ENCODE results near the gene SLBP.

The SLBP gene

GRCh38 chr4:1751155-1751918 lies 39.2 kb upstream of the SLBP start:
- peaks cover 18% of the 10 kb centered on the region for H3K27me3 ChIP-seq
- TF ChIP-seq CTCF (IDR thresholded peaks at IDR 0.05), result no peak
- no peaks in the 10 kb centered on the region for H3K9me3 ChIP-seq
- H3K36me3 ChIP-seq, result no peaks in the 10 kb centered on the region
- no peak overlapping the region for H3K27ac ChIP-seq
- H3K4me3 ChIP-seq (ENCODE audit: low read depth in 1 of 2, low read length in 1 of 2), result no peak overlapping the region
- H3K4me1 ChIP-seq (ENCODE audit: control insufficient read depth in 1 of 2, insufficient read depth in 1 of 2, low read depth in 1 of 2, low read length in 1 of 2), result peaks cover 0 to 12% of the 10 kb centered on the region in 2 experiments

- H3K36me3 ChIP-seq, result peaks cover 3% of the 10 kb centered on the region
- H3K4me3 ChIP-seq (ENCODE audit: low read depth in 1 of 2, low read length in 1 of 2), result no peak overlapping the region
- TF ChIP-seq CTCF (IDR thresholded peaks at IDR 0.05), result no peak
- no peak overlapping the region for H3K27ac ChIP-seq
- no peaks in the 10 kb centered on the region for H3K9me3 ChIP-seq
- peaks cover 0 to 12% of the 10 kb centered on the region in 2 experiments for H3K4me1 ChIP-seq (ENCODE audit: control insufficient read depth in 1 of 2, insufficient read depth in 1 of 2, low read depth in 1 of 2, low read length in 1 of 2)
- peaks cover 18% of the 10 kb centered on the region for H3K27me3 ChIP-seq
Observed at GRCh38 chr4:1750381-1751154, 38.4 kb upstream of the SLBP start.

- H3K27me3 ChIP-seq, result peaks cover 18% of the 10 kb centered on the region
- TF ChIP-seq CTCF (IDR thresholded peaks at IDR 0.05), result no peak
- H3K4me3 ChIP-seq (ENCODE audit: low read depth in 1 of 2, low read length in 1 of 2), result no peak overlapping the region
- peaks cover 0 to 12% of the 10 kb centered on the region in 2 experiments for H3K4me1 ChIP-seq (ENCODE audit: control insufficient read depth in 1 of 2, insufficient read depth in 1 of 2, low read depth in 1 of 2, low read length in 1 of 2)
- H3K36me3 ChIP-seq, result peaks cover 11% of the 10 kb centered on the region
- H3K27ac ChIP-seq, result no peak overlapping the region
- H3K9me3 ChIP-seq, result no peaks in the 10 kb centered on the region
Observed at GRCh38 chr4:1749826-1750225, 37.7 kb upstream of the SLBP start.

GRCh38 chr4:1749370-1749769 lies 37.3 kb upstream of the SLBP start:
- H3K27me3 ChIP-seq, result peaks cover 18% of the 10 kb centered on the region
- no peak for TF ChIP-seq CTCF (IDR thresholded peaks at IDR 0.05)
- no peak overlapping the region for H3K27ac ChIP-seq
- H3K4me3 ChIP-seq (ENCODE audit: low read depth in 1 of 2, low read length in 1 of 2), result no peak overlapping the region
- peaks cover 0 to 12% of the 10 kb centered on the region in 2 experiments for H3K4me1 ChIP-seq (ENCODE audit: control insufficient read depth in 1 of 2, insufficient read depth in 1 of 2, low read depth in 1 of 2, low read length in 1 of 2)
- peaks cover 15% of the 10 kb centered on the region for H3K36me3 ChIP-seq
- no peaks in the 10 kb centered on the region for H3K9me3 ChIP-seq

- Histone ChIP-seq H3K27me3 (peaks cover 18% of the 10 kb centered on the region), H3K36me3 (peaks cover 24% of the 10 kb centered on the region), H3K9me3 (no peaks in the 10 kb centered on the region), H3K4me3 (ENCODE audit: low read depth in 1 of 2, low read length in 1 of 2) (no peak overlapping the region), H3K4me1 (ENCODE audit: control insufficient read depth in 1 of 2, insufficient read depth in 1 of 2, low read depth in 1 of 2, low read length in 1 of 2) (peaks cover 0 to 12% of the 10 kb centered on the region in 2 experiments), H3K27ac (no peak overlapping the region)
- peak; percentile 42 for TF ChIP-seq CTCF (IDR thresholded peaks at IDR 0.05)
Observed at GRCh38 chr4:1748465-1748995, 36.4 kb upstream of the SLBP start.

All from neutrophil (primary cell).